ENCODE results near the gene FCF1.

DNA sequence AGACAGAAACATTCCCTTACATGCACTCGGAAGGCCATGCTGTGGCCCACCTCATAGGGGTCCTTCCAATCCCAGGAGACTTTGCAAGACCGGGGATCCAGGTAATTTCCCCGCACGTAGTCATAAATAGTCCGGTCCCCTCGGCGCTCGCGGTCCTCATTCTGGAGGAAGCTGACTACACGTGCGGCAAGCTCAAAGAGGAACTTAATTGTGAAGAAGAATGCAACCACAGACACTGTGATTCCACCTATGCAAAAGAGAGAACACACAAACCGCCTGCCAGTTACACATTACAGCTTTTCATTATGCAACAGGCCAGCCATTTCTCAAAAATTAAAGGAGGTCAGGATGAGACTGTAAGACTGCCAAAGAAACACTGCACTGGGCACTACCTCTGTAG is 28.5 kb upstream of the FCF1 start:
- TF ChIP-seq, protein P1, sequence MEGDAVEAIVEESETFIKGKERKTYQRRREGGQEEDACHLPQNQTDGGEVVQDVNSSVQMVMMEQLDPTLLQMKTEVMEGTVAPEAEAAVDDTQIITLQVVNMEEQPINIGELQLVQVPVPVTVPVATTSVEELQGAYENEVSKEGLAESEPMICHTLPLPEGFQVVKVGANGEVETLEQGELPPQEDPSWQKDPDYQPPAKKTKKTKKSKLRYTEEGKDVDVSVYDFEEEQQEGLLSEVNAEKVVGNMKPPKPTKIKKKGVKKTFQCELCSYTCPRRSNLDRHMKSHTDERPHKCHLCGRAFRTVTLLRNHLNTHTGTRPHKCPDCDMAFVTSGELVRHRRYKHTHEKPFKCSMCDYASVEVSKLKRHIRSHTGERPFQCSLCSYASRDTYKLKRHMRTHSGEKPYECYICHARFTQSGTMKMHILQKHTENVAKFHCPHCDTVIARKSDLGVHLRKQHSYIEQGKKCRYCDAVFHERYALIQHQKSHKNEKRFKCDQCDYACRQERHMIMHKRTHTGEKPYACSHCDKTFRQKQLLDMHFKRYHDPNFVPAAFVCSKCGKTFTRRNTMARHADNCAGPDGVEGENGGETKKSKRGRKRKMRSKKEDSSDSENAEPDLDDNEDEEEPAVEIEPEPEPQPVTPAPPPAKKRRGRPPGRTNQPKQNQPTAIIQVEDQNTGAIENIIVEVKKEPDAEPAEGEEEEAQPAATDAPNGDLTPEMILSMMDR (conservative IDR thresholded peaks at IDR 0.05; ENCODE audit: low read length), result no peak
- TF ChIP-seq EZH2phosphoT487 (IDR thresholded peaks at IDR 0.05; ENCODE audit: borderline replicate concordance, low read depth, low read length), result no peak
